Activated CD8-positive, alpha-beta T cell treated with anti-CD3 and anti-CD28 coated beads for 36 hours (primary cell): ENCODE results near the gene KDM1A. TPM values are rescaled to one million over a fixed set of nuclear protein-coding genes. Genes with fewer than 3 reads are reported as not detected.

Source experiments
- ATAC-seq: fragments of 200-7000 bp; cut with Tn5 transposase; one replicate; pipeline ENCODE4 v1.10.0; 2021; ENCODE audit warnings: mild to moderate bottlenecking, moderate library complexity
- CTCF ChIA-PET: fragments of 350-600 bp; sonication (Branson Sonifier 250); formaldehyde crosslinking; loops from one replicate; lab custom pipeline; 2021; ENCODE audit warnings: antibody characterized with exemption; lab: Charles Lee
- POLR2A ChIA-PET: fragments of 350-600 bp; sonication (Branson Sonifier 250); formaldehyde crosslinking; loops from one replicate; lab custom pipeline; 2021; ENCODE audit warnings: antibody characterized with exemption; lab: Charles Lee
- DNase-seq: peaks from one replicate; pipeline ENCODE4 v3.0.0-alpha.2; 2020
- H3K27ac Mint-ChIP-seq: one replicate; pipeline ENCODE4 v1.8.0; 2021; ENCODE audit warnings: mild to moderate bottlenecking, mixed read lengths
- H3K27me3 Mint-ChIP-seq: one replicate; pipeline ENCODE4 v1.8.0; 2021; ENCODE audit warnings: mixed read lengths
- H3K36me3 Mint-ChIP-seq: one replicate; pipeline ENCODE4 v1.8.0; 2021; ENCODE audit warnings: low read depth, mixed read lengths
- H3K4me1 Mint-ChIP-seq: one replicate; pipeline ENCODE4 v1.8.0; 2021; ENCODE audit warnings: low read depth, mixed read lengths
- H3K4me3 Mint-ChIP-seq: one replicate; pipeline ENCODE4 v1.8.0; 2021; ENCODE audit warnings: mild to moderate bottlenecking, moderate library complexity, mixed read lengths
- H3K9me3 Mint-ChIP-seq: one replicate; pipeline ENCODE4 v1.8.0; 2021; ENCODE audit warnings: mixed read lengths
- intact Hi-C: fragments of 100-400 bp; cut with micrococcal nuclease; formaldehyde crosslinking; loops from one replicate; pipeline ENCODE4 v1.10.0; 2022
- total RNA-seq, 2 experiments: library from RNA; stranded (reverse); gene quantifications; one replicate each; pipeline ENCODE4 v1.2.3, GENCODE V29; 2021
- TF ChIP-seq, protein P1 (sequence below): fragments of 200-600 bp; IDR thresholded peaks from one replicate; pipeline ENCODE4 v1.8.0; 2022; ENCODE audit warnings: antibody characterized with exemption, mild to moderate bottlenecking

The KDM1A gene
- total RNA-seq, 2 experiments from 2014 or later, result 75.2 to 77.7 TPM

GRCh38 chr1:23102289-23102688 is 83.0 kb downstream of the KDM1A start:
- intact Hi-C loops, result no loop called here

GRCh38 chr1:23103001-23103889 is 84.0 kb downstream of the KDM1A start:
- DNase-seq (peak; percentile 67), ATAC-seq (peak; percentile 86)
- H3K4me1 Mint-ChIP-seq, result peaks cover 45% of the 10 kb centered on the region
- ChIA-PET POLR2A (interaction anchor here (0.6 to 1.6 kb wide), 6 partner anchors 29 to 81 kb away, joined by 3 to 6 read pairs (median 4); no protein-coding TSS in a partner anchor), CTCF (interaction anchor here (1.3 to 13.3 kb wide), 3 partner anchors 11 to 77 kb away, joined by 3 to 748 read pairs (median 4); no protein-coding TSS in a partner anchor)
- intact Hi-C loops, result no loop called here
- TF ChIP-seq, protein P1, sequence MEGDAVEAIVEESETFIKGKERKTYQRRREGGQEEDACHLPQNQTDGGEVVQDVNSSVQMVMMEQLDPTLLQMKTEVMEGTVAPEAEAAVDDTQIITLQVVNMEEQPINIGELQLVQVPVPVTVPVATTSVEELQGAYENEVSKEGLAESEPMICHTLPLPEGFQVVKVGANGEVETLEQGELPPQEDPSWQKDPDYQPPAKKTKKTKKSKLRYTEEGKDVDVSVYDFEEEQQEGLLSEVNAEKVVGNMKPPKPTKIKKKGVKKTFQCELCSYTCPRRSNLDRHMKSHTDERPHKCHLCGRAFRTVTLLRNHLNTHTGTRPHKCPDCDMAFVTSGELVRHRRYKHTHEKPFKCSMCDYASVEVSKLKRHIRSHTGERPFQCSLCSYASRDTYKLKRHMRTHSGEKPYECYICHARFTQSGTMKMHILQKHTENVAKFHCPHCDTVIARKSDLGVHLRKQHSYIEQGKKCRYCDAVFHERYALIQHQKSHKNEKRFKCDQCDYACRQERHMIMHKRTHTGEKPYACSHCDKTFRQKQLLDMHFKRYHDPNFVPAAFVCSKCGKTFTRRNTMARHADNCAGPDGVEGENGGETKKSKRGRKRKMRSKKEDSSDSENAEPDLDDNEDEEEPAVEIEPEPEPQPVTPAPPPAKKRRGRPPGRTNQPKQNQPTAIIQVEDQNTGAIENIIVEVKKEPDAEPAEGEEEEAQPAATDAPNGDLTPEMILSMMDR, result no peak
- H3K9me3 Mint-ChIP-seq, result no peaks in the 10 kb centered on the region
- peak overlapping the region; percentile 62 for H3K4me3 Mint-ChIP-seq
- H3K36me3 Mint-ChIP-seq, result peaks cover 9% of the 10 kb centered on the region
- H3K27ac Mint-ChIP-seq, result peak overlapping the region; percentile 95
- H3K27me3 Mint-ChIP-seq, result no peaks in the 10 kb centered on the region

More at GRCh38 chr1:23102289-23102688, 83.0 kb downstream of the KDM1A start:
- ChIA-PET CTCF (interaction anchor here (0.7 to 13.3 kb wide), 2 partner anchors 8 to 78 kb away, joined by 3 to 748 read pairs; no protein-coding TSS in a partner anchor), POLR2A (interaction anchor here (1.1 to 1.6 kb wide), 6 partner anchors 9 to 82 kb away, joined by 3 to 6 read pairs (median 4); no protein-coding TSS in a partner anchor)
- Mint-ChIP-seq H3K27me3 (no peaks in the 10 kb centered on the region), H3K4me3 (no peak overlapping the region), H3K27ac (peak overlapping the region; percentile 6), H3K9me3 (no peaks in the 10 kb centered on the region), H3K4me1 (peaks cover 45% of the 10 kb centered on the region), H3K36me3 (peaks cover 7% of the 10 kb centered on the region)
- ATAC-seq, result no peak
- DNase-seq, result no peak
- TF ChIP-seq, protein P1, result no peak

GRCh38 chr1:23108918-23109533 is 89.8 kb downstream of the KDM1A start:
- Mint-ChIP-seq H3K4me3 (no peak overlapping the region), H3K4me1 (peaks cover 49% of the 10 kb centered on the region), H3K27me3 (no peaks in the 10 kb centered on the region), H3K9me3 (no peaks in the 10 kb centered on the region), H3K27ac (no peak overlapping the region), H3K36me3 (peaks cover 11% of the 10 kb centered on the region)
- intact Hi-C loops, result no loop called here
- peak; percentile 12 for ATAC-seq
- DNase-seq, result peak; percentile 45
- TF ChIP-seq, protein P1, result no peak
- ChIA-PET CTCF (interaction anchor here (0.6 to 6.1 kb wide), 5 partner anchors 9 to 75 kb away, joined by 3 to 72 read pairs (median 8); no protein-coding TSS in a partner anchor), POLR2A (interaction anchor here (1.0 kb wide), 2 partner anchors 9 to 59 kb away, joined by 3 to 4 read pairs; partner anchors contain the start of gene LUZP1)

DNA sequence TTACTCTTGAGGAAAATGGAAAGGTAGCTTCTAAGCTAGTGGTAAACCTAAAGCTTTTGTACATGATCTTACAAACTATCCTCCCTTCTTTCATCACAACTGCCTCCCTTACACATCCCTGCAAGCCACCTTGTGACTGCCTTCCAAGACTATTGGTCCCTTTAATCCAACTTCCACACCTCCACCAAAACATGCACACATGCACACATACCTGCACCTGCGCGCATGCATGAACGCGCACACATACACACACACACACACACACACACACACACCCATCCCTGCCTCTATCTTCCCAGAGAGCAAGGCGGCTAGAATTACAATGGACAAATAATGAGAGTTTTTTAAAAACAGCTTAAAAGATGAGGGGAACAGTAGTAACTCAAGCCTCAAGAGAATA is 91.1 kb downstream of the KDM1A start:
- TF ChIP-seq, protein P1, result no peak
- ATAC-seq, result no peak
- intact Hi-C loops, result no loop called here
- peak overlapping the region; percentile 39 for H3K27ac Mint-ChIP-seq
- peaks cover 9% of the 10 kb centered on the region for H3K36me3 Mint-ChIP-seq
- H3K4me1 Mint-ChIP-seq, result peaks cover 57% of the 10 kb centered on the region
- no peaks in the 10 kb centered on the region for H3K9me3 Mint-ChIP-seq
- ChIA-PET CTCF (interaction anchor here (0.9 to 6.1 kb wide), 6 partner anchors 8 to 74 kb away, joined by 3 to 72 read pairs (median 5); no protein-coding TSS in a partner anchor), POLR2A (interaction anchor here (1.3 to 2.3 kb wide), 4 partner anchors 10 to 58 kb away, joined by 5 to 11 read pairs (median 6); partner anchors contain the start of gene LUZP1)
- H3K27me3 Mint-ChIP-seq, result no peaks in the 10 kb centered on the region
- no peak overlapping the region for H3K4me3 Mint-ChIP-seq
- no peak for DNase-seq
